HCT116 (cell line): ENCODE measurements around the gene IL1RAPL1. TPM values are rescaled to one million over a fixed set of nuclear protein-coding genes. Genes with fewer than 3 reads are reported as not detected.

Experiments used
- ATAC-seq: fragments of 200-7000 bp; cut with Tn5 transposase; 2 replicates; pipeline ENCODE4 v1.9.1; 2020; ENCODE audit warnings: mild to moderate bottlenecking, moderate library complexity
- BruUV-seq: library from RNA; stranded (reverse); fragments of 400-500 nt; replicated peaks from 2 replicates; lab custom pipeline; 2021; lab: Mats Ljungman, UMichigan
- CTCF ChIA-PET: fragments of 300-600 bp; sonication (Branson Sonifier 250); formaldehyde crosslinking; loops from one replicate; lab custom pipeline; 2021; ENCODE audit warnings: antibody characterized with exemption; lab: Charles Lee
- POLR2A ChIA-PET: fragments of 300-600, 350-600 bp; sonication (Branson Sonifier 250); formaldehyde crosslinking; loops from one replicate; lab custom pipeline; 2021; ENCODE audit warnings: antibody characterized with exemption; lab: Charles Lee
- RAD21 ChIA-PET, 2 experiments: fragments of 300-600 bp; sonication (Branson Sonifier 250); formaldehyde crosslinking; loops; one replicate each; lab custom pipeline; 2023; ENCODE audit warnings: low total read pairs in 2 of 2; ENCODE audit not compliant: uncharacterized antibody in 2 of 2, unreplicated experiment in 2 of 2, low non-redundant PET in 1 of 2; lab: Charles Lee
- DNase-seq: peaks from one replicate; pipeline ENCODE4 v3.0.0-alpha.2; 2010; ENCODE audit warnings: low read depth, low spot score
- H2AFZ ChIP-seq: fragments of 200-600 bp; shearing (Covaris generic), sonication (generic); 2 replicates; pipeline ENCODE4 v1.6.1; 2017; ENCODE audit warnings: low read depth, mixed run types, mixed read lengths, antibody characterized with exemption, low read length; ENCODE audit not compliant: poor library complexity, severe bottlenecking
- H3K27ac ChIP-seq: 2 replicates; pipeline ENCODE4 v1.5.1; 2012; ENCODE audit warnings: low read depth, low read length
- H3K27me3 ChIP-seq: fragments of 200-600 bp; sonication (generic); 2 replicates; pipeline ENCODE4 v1.6.1; 2016; ENCODE audit warnings: mixed run types, low read length, mixed read lengths; ENCODE audit not compliant: insufficient read depth
- H3K36me3 ChIP-seq, 2 experiments: fragments of 200-500 bp in 1 of 2; fragments of 200-600 bp in 1 of 2; sonication (Bioruptor generic) in 1 of 2; sonication (generic) in 1 of 2; 2 replicates each; pipeline versions ENCODE4 v1.5.1 to v1.6.1; 2014 to 2016; ENCODE audit warnings: low read length in 2 of 2, inconsistent platforms in 1 of 2, mixed read lengths in 1 of 2, mixed run types in 1 of 2; ENCODE audit not compliant: insufficient read depth in 2 of 2, control insufficient read depth in 1 of 2
- H3K4me1 ChIP-seq, 2 experiments: fragments of 200-600 bp in 1 of 2; sonication (generic) in 1 of 2; 2 replicates each; pipeline versions ENCODE4 v1.5.1 to v1.6.1; 2012 to 2017; ENCODE audit warnings: low read length in 2 of 2, inconsistent platforms in 1 of 2, mild to moderate bottlenecking in 1 of 2, mixed read lengths in 1 of 2, mixed run types in 1 of 2, moderate library complexity in 1 of 2; ENCODE audit not compliant: insufficient read depth in 2 of 2, control insufficient read depth in 1 of 2
- H3K4me2 ChIP-seq: fragments of 200-600 bp; sonication (generic); 2 replicates; pipeline ENCODE4 v1.6.1; 2017; ENCODE audit warnings: mixed run types, low read length, mixed read lengths
- H3K4me3 ChIP-seq, 2 experiments: fragments of 200-600 bp in 1 of 2; sonication (generic) in 1 of 2; replicated peaks in 1 of 2; 2 replicates each; pipeline ENCODE4 v1.5.1; 2011 to 2016; ENCODE audit warnings: low read length in 2 of 2, control low read depth in 1 of 2, low read depth in 1 of 2, mild to moderate bottlenecking in 1 of 2, mixed read lengths in 1 of 2, mixed run types in 1 of 2
- H3K79me2 ChIP-seq: fragments of 200-600 bp; sonication (generic); 2 replicates; pipeline ENCODE4 v1.6.1; 2017; ENCODE audit warnings: mild to moderate bottlenecking, mixed run types, low read length, moderate library complexity, mixed read lengths; ENCODE audit not compliant: insufficient read depth
- H3K9ac ChIP-seq: fragments of 200-600 bp; sonication (generic); 2 replicates; pipeline ENCODE4 v1.6.1; 2016; ENCODE audit warnings: low read length, mixed read lengths
- H3K9me2 ChIP-seq: fragments of 200-600 bp; sonication (generic), shearing (Covaris generic); 2 replicates; pipeline ENCODE4 v1.6.1; 2017; ENCODE audit warnings: mixed run types, mild to moderate bottlenecking, moderate library complexity; ENCODE audit not compliant: insufficient read depth
- H3K9me3 ChIP-seq, 2 experiments: fragments of 200-500 bp in 1 of 2; fragments of 200-600 bp in 1 of 2; sonication (Bioruptor generic) in 1 of 2; sonication (generic) in 1 of 2; 2 replicates each; pipeline ENCODE4 v1.6.1; 2014 to 2017; ENCODE audit warnings: low read length in 2 of 2, mixed read lengths in 2 of 2, inconsistent platforms in 1 of 2, low read depth in 1 of 2, mild to moderate bottlenecking in 1 of 2, mixed run types in 1 of 2, moderate library complexity in 1 of 2; ENCODE audit not compliant: control insufficient read depth in 1 of 2, insufficient read depth in 1 of 2
- H4K20me1 ChIP-seq: fragments of 200-600 bp; sonication (generic), shearing (Covaris generic); 2 replicates; pipeline ENCODE4 v1.6.1; 2017; ENCODE audit warnings: mixed run types, mild to moderate bottlenecking, moderate library complexity; ENCODE audit not compliant: insufficient read depth
- EGR1 ChIP-seq: IDR thresholded peaks from 2 replicates; pipeline ENCODE4 v1.6.1; 2012; ENCODE audit warnings: low read depth
- ELF1 ChIP-seq: IDR thresholded peaks from 2 replicates; pipeline ENCODE4 v1.6.1; 2012; ENCODE audit warnings: low read depth, borderline replicate concordance
- EZH2 ChIP-seq: fragments of 200-600 bp; sonication (generic); IDR thresholded peaks from 2 replicates; pipeline ENCODE4 v1.6.1; 2017; ENCODE audit warnings: antibody characterized with exemption, mixed run types
- FOSL1 ChIP-seq: IDR thresholded peaks from 2 replicates; pipeline ENCODE4 v1.6.1; 2012; ENCODE audit warnings: low read depth
- JUND ChIP-seq: IDR thresholded peaks from 2 replicates; pipeline ENCODE4 v1.6.1; 2012
- POLR2AphosphoS5 ChIP-seq: IDR thresholded peaks from 2 replicates; pipeline ENCODE4 v1.6.1; 2011; ENCODE audit warnings: mild to moderate bottlenecking, low read depth, low read length, moderate library complexity
- RAD21 ChIP-seq: IDR thresholded peaks from 2 replicates; pipeline ENCODE4 v1.6.1; 2012; ENCODE audit warnings: low read depth, mild to moderate bottlenecking
- SP1 ChIP-seq: IDR thresholded peaks from 2 replicates; pipeline ENCODE4 v1.6.1; 2012; ENCODE audit warnings: low read depth
- SRF ChIP-seq: IDR thresholded peaks from 2 replicates; pipeline ENCODE4 v1.6.1; 2012; ENCODE audit warnings: low read depth
- TCF7L2 ChIP-seq: IDR thresholded peaks from 2 replicates; pipeline ENCODE4 v1.7.0; 2011; ENCODE audit warnings: borderline replicate concordance, inconsistent platforms; ENCODE audit not compliant: insufficient read depth, insufficient read length; ENCODE audit errors: extremely low read depth
- ZNF274 ChIP-seq: fragments of 200-500 bp; sonication (Bioruptor generic); IDR thresholded peaks from 2 replicates; pipeline ENCODE4 v1.6.1; 2014; ENCODE audit warnings: mild to moderate bottlenecking, low read depth, low read length, inconsistent platforms
- intact Hi-C: fragments of 100-400 bp; cut with micrococcal nuclease; formaldehyde crosslinking; loops from 2 replicates; pipeline ENCODE4 v1.10.0; 2022
- total RNA-seq: library from RNA; stranded (reverse); gene quantifications from one replicate; pipeline ENCODE4 v1.2.1, GENCODE V29; 2021; ENCODE audit not compliant: unreplicated experiment
- TF ChIP-seq, protein P1 (sequence below): IDR thresholded peaks from 2 replicates; pipeline ENCODE4 v1.6.1; 2012
- TF ChIP-seq, protein P2 (sequence below): IDR thresholded peaks from 2 replicates; pipeline ENCODE4 v1.6.1; 2011; ENCODE audit warnings: mild to moderate bottlenecking, low read length, moderate library complexity; ENCODE audit not compliant: insufficient replicate concordance; ENCODE audit errors: extremely low read depth
- TF ChIP-seq, protein P3 (sequence below): IDR thresholded peaks from 2 replicates; pipeline ENCODE4 v1.6.1; 2012; ENCODE audit warnings: low read depth
- TF ChIP-seq, protein P4 (sequence below), 3 experiments: fragments of 200-600 bp in 1 of 3; sonication (generic) in 1 of 3; IDR thresholded peaks in 2 of 3; conservative IDR thresholded peaks in 1 of 3; 2 replicates each; pipeline ENCODE4 v1.5.1; 2012 to 2017; ENCODE audit warnings: low read depth in 2 of 3, low read length in 2 of 3, antibody characterized with exemption in 1 of 3, borderline replicate concordance in 1 of 3, control low read depth in 1 of 3, mild to moderate bottlenecking in 1 of 3, mixed read lengths in 1 of 3, mixed run types in 1 of 3, moderate library complexity in 1 of 3; ENCODE audit not compliant: insufficient read depth in 1 of 3
- TF ChIP-seq, protein P5 (sequence below): IDR thresholded peaks from 2 replicates; pipeline ENCODE4 v1.6.1; 2012

The IL1RAPL1 gene
- total RNA-seq, 1 experiment from 2014 or later, result 2.8 TPM

DNA sequence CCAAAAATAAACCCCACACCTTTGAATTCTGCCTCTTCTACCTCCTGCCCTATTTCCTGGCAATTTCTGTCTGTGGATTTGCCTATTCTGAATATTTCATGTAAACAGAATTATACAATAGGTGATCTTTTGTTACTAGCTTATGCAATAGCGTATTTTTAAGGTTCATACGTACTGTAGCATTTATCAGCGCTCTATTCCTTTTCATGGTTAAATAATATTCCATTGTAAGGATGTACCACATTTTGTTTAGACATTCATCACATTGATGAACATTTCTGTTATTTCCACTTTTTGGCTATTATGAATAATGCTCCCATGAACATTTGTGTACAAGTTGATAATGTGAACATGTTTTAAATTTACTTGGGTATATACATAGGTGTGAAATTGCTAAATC is 847.7 kb downstream of the IL1RAPL1 start:
- BruUV-seq, result no TSS peak
- POLR2A ChIA-PET, result no interaction called here
- H3K79me2 ChIP-seq, result no peaks in the 10 kb centered on the region
- no peaks in the 10 kb centered on the region for H3K27me3 ChIP-seq
- H3K9me2 ChIP-seq, result no peaks in the 10 kb centered on the region
- no peak overlapping the region for H3K4me3 ChIP-seq
- no peak overlapping the region for H3K27ac ChIP-seq
- no peak for ATAC-seq
- no peak overlapping the region for H3K9ac ChIP-seq
- RAD21 ChIA-PET, result no interaction called here
- CTCF ChIA-PET, result no interaction called here
- H3K4me2 ChIP-seq, result no peak overlapping the region
- H3K4me1 ChIP-seq, result peaks cover 0 to 6% of the 10 kb centered on the region in 2 experiments; a peak in 3 of 4 replicates
- TF ChIP-seq ZNF274 (no peak), ELF1 (no peak), EZH2 (no peak), SP1 (no peak), JUND (no peak), SRF (no peak), POLR2AphosphoS5 (no peak), RAD21 (no peak), TCF7L2 (no peak), EGR1 (no peak), FOSL1 (no peak)
- TF ChIP-seq, protein P1, sequence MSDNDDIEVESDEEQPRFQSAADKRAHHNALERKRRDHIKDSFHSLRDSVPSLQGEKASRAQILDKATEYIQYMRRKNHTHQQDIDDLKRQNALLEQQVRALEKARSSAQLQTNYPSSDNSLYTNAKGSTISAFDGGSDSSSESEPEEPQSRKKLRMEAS, result no peak
- TF ChIP-seq, protein P2, sequence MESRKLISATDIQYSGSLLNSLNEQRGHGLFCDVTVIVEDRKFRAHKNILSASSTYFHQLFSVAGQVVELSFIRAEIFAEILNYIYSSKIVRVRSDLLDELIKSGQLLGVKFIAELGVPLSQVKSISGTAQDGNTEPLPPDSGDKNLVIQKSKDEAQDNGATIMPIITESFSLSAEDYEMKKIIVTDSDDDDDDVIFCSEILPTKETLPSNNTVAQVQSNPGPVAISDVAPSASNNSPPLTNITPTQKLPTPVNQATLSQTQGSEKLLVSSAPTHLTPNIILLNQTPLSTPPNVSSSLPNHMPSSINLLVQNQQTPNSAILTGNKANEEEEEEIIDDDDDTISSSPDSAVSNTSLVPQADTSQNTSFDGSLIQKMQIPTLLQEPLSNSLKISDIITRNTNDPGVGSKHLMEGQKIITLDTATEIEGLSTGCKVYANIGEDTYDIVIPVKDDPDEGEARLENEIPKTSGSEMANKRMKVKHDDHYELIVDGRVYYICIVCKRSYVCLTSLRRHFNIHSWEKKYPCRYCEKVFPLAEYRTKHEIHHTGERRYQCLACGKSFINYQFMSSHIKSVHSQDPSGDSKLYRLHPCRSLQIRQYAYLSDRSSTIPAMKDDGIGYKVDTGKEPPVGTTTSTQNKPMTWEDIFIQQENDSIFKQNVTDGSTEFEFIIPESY, result no peak
- TF ChIP-seq, protein P3, sequence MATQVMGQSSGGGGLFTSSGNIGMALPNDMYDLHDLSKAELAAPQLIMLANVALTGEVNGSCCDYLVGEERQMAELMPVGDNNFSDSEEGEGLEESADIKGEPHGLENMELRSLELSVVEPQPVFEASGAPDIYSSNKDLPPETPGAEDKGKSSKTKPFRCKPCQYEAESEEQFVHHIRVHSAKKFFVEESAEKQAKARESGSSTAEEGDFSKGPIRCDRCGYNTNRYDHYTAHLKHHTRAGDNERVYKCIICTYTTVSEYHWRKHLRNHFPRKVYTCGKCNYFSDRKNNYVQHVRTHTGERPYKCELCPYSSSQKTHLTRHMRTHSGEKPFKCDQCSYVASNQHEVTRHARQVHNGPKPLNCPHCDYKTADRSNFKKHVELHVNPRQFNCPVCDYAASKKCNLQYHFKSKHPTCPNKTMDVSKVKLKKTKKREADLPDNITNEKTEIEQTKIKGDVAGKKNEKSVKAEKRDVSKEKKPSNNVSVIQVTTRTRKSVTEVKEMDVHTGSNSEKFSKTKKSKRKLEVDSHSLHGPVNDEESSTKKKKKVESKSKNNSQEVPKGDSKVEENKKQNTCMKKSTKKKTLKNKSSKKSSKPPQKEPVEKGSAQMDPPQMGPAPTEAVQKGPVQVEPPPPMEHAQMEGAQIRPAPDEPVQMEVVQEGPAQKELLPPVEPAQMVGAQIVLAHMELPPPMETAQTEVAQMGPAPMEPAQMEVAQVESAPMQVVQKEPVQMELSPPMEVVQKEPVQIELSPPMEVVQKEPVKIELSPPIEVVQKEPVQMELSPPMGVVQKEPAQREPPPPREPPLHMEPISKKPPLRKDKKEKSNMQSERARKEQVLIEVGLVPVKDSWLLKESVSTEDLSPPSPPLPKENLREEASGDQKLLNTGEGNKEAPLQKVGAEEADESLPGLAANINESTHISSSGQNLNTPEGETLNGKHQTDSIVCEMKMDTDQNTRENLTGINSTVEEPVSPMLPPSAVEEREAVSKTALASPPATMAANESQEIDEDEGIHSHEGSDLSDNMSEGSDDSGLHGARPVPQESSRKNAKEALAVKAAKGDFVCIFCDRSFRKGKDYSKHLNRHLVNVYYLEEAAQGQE, result no peak
- TF ChIP-seq, protein P4, sequence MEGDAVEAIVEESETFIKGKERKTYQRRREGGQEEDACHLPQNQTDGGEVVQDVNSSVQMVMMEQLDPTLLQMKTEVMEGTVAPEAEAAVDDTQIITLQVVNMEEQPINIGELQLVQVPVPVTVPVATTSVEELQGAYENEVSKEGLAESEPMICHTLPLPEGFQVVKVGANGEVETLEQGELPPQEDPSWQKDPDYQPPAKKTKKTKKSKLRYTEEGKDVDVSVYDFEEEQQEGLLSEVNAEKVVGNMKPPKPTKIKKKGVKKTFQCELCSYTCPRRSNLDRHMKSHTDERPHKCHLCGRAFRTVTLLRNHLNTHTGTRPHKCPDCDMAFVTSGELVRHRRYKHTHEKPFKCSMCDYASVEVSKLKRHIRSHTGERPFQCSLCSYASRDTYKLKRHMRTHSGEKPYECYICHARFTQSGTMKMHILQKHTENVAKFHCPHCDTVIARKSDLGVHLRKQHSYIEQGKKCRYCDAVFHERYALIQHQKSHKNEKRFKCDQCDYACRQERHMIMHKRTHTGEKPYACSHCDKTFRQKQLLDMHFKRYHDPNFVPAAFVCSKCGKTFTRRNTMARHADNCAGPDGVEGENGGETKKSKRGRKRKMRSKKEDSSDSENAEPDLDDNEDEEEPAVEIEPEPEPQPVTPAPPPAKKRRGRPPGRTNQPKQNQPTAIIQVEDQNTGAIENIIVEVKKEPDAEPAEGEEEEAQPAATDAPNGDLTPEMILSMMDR (IDR thresholded peaks at IDR 0.05 in 2 of 3, conservative IDR thresholded peaks at IDR 0.05 in 1 of 3; ENCODE audit: borderline replicate concordance in 1 of 3, insufficient read depth in 1 of 3, low read depth in 2 of 3, low read length in 2 of 3), result no peak
- TF ChIP-seq, protein P5, sequence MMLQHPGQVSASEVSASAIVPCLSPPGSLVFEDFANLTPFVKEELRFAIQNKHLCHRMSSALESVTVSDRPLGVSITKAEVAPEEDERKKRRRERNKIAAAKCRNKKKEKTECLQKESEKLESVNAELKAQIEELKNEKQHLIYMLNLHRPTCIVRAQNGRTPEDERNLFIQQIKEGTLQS, result no peak
- H4K20me1 ChIP-seq, result no peaks in the 10 kb centered on the region
- intact Hi-C loops, result no loop called here
- no peak overlapping the region for H2AFZ ChIP-seq
- no peaks in the 10 kb centered on the region for H3K9me3 ChIP-seq
- H3K36me3 ChIP-seq, result no peaks in the 10 kb centered on the region
- DNase-seq, result no peak
